SIG-M5 (cell line): ENCODE measurements around the gene CDH13.
A peak's percentile ranks its signal among the peaks of the same experiment; 100 is the strongest.

ENCODE experiments used
- DNase-seq: peaks from one replicate; lab custom pipeline; 2025; lab: John Stamatoyannopoulos, UW

Gene CDH13

GRCh38 chr16:83842291-83842690, 1215.5 kb downstream of the CDH13 start:
- DNase-seq = no peak

GRCh38 chr16:83842756-83843507, 1216.2 kb downstream of the CDH13 start:
- no peak for DNase-seq

DNA sequence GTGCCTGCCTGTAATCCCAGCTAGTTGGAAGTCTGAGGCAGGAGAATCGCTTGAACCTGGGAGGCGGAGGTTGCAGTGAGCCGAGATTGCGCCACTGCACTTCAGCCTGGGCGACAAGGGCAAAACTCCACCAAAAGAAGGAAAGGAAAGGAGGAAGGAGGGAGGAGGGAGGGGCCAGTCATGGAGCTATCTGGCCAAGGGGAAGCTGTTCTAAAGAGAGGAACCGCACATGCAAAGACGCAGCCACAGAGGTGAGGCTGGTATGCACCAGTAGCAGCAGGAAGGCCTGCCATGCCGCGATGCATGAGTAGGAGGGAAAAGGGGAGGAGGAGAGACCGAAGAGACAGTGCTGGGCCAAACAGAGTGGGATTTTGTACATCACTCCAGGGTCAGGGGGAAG, 1216.9 kb downstream of the CDH13 start:
- DNase-seq = no peak

- DNase-seq = no peak
These were observed 1218.5 kb downstream of the CDH13 start for GRCh38 chr16:83845263-83845662.

DNA sequence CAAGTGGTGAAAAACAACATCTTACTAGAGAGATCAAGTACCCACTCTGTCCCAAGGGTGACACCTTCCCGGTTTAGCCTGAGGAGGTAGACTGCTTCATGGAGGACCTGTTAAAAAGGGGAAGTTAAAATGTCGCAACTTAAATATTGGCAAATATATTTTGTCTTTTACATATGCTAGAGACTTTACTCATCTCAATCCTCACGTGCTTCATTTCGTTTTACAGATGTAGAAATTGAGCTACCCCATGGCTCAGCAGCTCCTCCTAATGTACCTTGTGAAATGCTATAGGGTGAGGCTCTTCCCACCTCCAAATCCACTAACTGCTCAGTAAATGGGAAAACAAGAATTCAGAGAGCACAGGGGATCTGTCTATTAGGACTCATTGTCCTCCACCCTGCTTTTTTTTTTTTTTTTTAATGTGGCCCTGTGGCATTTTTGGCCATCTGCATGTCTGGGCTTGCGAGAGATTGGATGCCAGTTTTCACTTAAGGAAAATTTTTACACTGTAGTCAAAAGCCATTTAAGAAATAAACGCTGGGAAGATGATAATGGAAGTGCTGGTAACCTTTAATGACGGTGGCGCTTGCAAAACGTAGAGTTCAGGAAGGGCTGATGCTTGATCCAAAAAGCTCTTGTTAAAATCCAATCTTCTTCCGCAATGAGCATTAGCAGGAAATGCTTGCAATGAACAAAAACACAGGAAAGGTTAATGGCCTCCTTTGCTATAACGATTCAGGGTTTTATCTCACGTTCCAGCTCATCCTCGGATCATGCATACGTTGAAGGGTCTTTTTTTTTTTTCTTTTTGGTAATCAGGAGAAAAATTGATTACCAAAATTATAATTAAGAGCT, 1220.8 kb downstream of the CDH13 start:
- peak; percentile 59 for DNase-seq

GRCh38 chr16:83849421-83849820, 1222.7 kb downstream of the CDH13 start:
- DNase-seq = no peak
